Ishikawa (cell line): Measurements from ENCODE around the gene CAPN11.

Experiments used
- CEBPB ChIP-seq: IDR thresholded peaks from 2 replicates; pipeline ENCODE4 v1.6.1; 2012
- CREB1 ChIP-seq: IDR thresholded peaks from 2 replicates; pipeline ENCODE4 v1.6.1; 2012; ENCODE audit warnings: low read depth
- EGR1 ChIP-seq: IDR thresholded peaks from 2 replicates; pipeline ENCODE4 v1.6.1; 2012
- EP300 ChIP-seq: IDR thresholded peaks from 2 replicates; pipeline ENCODE4 v1.6.1; 2012; ENCODE audit warnings: borderline replicate concordance
- FOXM1 ChIP-seq: IDR thresholded peaks from 2 replicates; pipeline ENCODE4 v1.6.1; 2012; ENCODE audit warnings: low read depth, borderline replicate concordance
- NFIC ChIP-seq: IDR thresholded peaks from 2 replicates; pipeline ENCODE4 v1.6.1; 2012
- RAD21 ChIP-seq: IDR thresholded peaks from 2 replicates; pipeline ENCODE4 v1.6.1; 2012; ENCODE audit warnings: low read depth
- TAF1 ChIP-seq: IDR thresholded peaks from 2 replicates; pipeline ENCODE4 v1.6.1; 2012; ENCODE audit warnings: low read depth, mild to moderate bottlenecking
- TCF12 ChIP-seq: IDR thresholded peaks from 2 replicates; pipeline ENCODE4 v1.6.1; 2012; ENCODE audit warnings: low read depth
- TEAD4 ChIP-seq: IDR thresholded peaks from 2 replicates; pipeline ENCODE4 v1.6.1; 2012
- YY1 ChIP-seq: IDR thresholded peaks from 2 replicates; pipeline ENCODE4 v1.6.1; 2012; ENCODE audit warnings: low read depth
- ZBTB7A ChIP-seq: IDR thresholded peaks from 2 replicates; pipeline ENCODE4 v1.6.1; 2012; ENCODE audit warnings: low read depth
- TF ChIP-seq, protein P1 (sequence below): IDR thresholded peaks from 2 replicates; pipeline ENCODE4 v1.6.1; 2012; ENCODE audit warnings: low read depth, mild to moderate bottlenecking
- TF ChIP-seq, protein P2 (sequence below): IDR thresholded peaks from 2 replicates; pipeline ENCODE4 v1.6.1; 2012
- TF ChIP-seq, protein P3 (sequence below): IDR thresholded peaks from 2 replicates; pipeline ENCODE4 v1.6.1; 2012

CAPN11 gene

DNA sequence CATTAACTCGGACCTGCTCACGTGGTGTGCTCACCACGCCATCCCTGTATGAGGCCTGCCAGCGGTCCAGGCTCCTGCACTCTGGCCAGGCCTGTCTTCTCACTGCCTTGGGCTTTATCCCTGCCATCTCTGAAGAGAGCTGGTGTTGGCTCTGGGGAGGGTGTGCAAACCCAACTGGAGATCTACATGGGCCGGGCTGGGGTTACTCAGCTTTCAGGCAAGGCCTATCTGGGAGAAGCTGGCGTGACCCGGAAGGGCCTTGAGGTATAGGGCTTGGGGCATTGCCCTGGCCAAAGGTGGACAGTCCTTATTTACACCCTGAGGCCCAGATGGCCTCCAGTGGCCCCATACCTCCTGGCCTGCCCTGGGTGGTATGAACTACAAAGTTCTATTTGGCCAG is 69.8 kb downstream of the CAPN11 start:
- no peak for TF ChIP-seq ZBTB7A

DNA sequence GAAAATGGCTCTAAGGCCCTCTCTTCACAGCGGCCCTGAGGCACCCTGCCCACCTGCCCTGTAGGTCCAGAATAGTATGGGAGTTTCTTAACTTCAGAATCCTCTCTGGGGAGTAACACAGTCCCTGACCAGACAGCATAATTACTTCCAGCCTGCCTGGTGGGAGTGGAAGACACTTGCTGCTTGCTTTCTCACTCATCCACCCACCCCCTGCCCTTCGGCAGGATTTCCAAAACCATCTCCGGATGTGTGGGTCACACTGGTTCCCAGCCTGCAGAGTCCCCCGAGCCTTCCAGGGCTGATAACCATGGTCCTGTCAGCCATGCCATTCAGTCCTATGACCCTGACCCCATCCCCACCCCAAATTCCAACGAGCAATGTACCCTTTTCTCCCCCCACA is 70.2 kb downstream of the CAPN11 start:
- TF ChIP-seq CEBPB: no peak
- TF ChIP-seq TAF1: no peak
- no peak for TF ChIP-seq EP300
- no peak for TF ChIP-seq EGR1
- TF ChIP-seq, protein P1, sequence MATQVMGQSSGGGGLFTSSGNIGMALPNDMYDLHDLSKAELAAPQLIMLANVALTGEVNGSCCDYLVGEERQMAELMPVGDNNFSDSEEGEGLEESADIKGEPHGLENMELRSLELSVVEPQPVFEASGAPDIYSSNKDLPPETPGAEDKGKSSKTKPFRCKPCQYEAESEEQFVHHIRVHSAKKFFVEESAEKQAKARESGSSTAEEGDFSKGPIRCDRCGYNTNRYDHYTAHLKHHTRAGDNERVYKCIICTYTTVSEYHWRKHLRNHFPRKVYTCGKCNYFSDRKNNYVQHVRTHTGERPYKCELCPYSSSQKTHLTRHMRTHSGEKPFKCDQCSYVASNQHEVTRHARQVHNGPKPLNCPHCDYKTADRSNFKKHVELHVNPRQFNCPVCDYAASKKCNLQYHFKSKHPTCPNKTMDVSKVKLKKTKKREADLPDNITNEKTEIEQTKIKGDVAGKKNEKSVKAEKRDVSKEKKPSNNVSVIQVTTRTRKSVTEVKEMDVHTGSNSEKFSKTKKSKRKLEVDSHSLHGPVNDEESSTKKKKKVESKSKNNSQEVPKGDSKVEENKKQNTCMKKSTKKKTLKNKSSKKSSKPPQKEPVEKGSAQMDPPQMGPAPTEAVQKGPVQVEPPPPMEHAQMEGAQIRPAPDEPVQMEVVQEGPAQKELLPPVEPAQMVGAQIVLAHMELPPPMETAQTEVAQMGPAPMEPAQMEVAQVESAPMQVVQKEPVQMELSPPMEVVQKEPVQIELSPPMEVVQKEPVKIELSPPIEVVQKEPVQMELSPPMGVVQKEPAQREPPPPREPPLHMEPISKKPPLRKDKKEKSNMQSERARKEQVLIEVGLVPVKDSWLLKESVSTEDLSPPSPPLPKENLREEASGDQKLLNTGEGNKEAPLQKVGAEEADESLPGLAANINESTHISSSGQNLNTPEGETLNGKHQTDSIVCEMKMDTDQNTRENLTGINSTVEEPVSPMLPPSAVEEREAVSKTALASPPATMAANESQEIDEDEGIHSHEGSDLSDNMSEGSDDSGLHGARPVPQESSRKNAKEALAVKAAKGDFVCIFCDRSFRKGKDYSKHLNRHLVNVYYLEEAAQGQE: no peak
- TF ChIP-seq RAD21: no peak
- no peak for TF ChIP-seq CREB1
- TF ChIP-seq FOXM1: no peak
- no peak for TF ChIP-seq NFIC
- no peak for TF ChIP-seq TCF12
- TF ChIP-seq TEAD4: no peak
- no peak for TF ChIP-seq ZBTB7A
- TF ChIP-seq YY1: no peak
- TF ChIP-seq, protein P2, sequence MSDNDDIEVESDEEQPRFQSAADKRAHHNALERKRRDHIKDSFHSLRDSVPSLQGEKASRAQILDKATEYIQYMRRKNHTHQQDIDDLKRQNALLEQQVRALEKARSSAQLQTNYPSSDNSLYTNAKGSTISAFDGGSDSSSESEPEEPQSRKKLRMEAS: no peak
- TF ChIP-seq, protein P3, sequence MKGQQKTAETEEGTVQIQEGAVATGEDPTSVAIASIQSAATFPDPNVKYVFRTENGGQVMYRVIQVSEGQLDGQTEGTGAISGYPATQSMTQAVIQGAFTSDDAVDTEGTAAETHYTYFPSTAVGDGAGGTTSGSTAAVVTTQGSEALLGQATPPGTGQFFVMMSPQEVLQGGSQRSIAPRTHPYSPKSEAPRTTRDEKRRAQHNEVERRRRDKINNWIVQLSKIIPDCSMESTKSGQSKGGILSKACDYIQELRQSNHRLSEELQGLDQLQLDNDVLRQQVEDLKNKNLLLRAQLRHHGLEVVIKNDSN: no peak

DNA sequence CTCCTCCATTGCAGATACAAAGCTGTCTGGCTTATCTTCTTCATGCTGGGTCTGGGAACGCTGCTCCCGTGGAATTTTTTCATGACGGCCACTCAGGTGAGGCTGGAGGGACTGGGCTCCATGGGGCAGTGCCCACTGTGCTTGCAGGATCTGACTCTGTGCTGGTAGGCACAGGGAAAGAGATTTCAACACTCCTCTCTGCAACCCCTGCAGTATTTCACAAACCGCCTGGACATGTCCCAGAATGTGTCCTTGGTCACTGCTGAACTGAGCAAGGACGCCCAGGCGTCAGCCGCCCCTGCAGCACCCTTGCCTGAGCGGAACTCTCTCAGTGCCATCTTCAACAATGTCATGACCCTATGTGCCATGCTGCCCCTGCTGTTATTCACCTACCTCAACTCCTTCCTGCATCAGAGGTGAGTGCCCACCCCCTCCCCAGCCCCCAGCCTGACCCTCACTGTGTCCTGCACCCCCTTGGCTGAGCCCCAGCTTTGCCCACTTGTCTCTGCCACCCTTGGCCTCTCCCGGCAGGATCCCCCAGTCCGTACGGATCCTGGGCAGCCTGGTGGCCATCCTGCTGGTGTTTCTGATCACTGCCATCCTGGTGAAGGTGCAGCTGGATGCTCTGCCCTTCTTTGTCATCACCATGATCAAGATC is 70.9 kb downstream of the CAPN11 start:
- no peak for TF ChIP-seq TEAD4
- no peak for TF ChIP-seq NFIC
- TF ChIP-seq FOXM1: no peak
- TF ChIP-seq, protein P1: no peak
- TF ChIP-seq YY1: no peak
- no peak for TF ChIP-seq RAD21
- TF ChIP-seq, protein P2: no peak
- TF ChIP-seq ZBTB7A: no peak
- no peak for TF ChIP-seq EGR1
- TF ChIP-seq TAF1: no peak
- no peak for TF ChIP-seq TCF12
- no peak for TF ChIP-seq CEBPB
- no peak for TF ChIP-seq CREB1
- TF ChIP-seq, protein P3: no peak

DNA sequence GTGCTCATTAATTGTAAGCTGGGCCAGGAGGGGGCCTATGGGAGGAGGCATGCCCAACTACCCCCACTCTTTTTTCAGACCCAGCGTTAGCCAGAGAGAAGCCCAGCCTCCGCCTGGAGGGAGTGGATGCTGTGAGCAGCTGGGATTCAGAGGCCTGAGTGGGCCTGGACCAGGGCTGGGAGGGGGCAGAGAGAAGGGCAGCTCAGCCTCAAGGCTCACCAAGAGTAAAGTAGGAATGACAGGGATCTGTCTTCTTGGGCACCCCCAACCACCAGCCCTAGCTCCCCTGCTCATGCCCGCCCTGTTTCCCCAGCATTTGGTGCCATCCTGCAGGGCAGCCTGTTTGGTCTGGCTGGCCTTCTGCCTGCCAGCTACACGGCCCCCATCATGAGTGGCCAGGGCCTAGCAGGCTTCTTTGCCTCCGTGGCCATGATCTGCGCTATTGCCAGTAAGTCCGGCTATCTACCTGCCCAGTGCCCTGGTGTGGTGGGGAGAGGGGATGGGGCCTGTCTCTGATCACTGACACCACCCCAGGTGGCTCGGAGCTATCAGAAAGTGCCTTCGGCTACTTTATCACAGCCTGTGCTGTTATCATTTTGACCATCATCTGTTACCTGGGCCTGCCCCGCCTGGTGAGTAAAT is 71.5 kb downstream of the CAPN11 start:
- TF ChIP-seq CREB1 (no peak), RAD21 (no peak), CEBPB (no peak), NFIC (no peak), EP300 (no peak), YY1 (no peak), TAF1 (no peak), TCF12 (no peak), TEAD4 (no peak), FOXM1 (no peak), EGR1 (no peak)
- TF ChIP-seq, protein P1: no peak
